GM21447 (cell line): Measurements from ENCODE around the gene B3GAT1.

Source experiments
- ATAC-seq: cut with Tn5 transposase; IDR thresholded peaks from one replicate; pipeline ENCODE4 v1.9.1; 2021; ENCODE audit not compliant: unreplicated experiment

B3GAT1 gene

GRCh38 chr11:134441706-134442105, 29.7 kb upstream of the B3GAT1 start:
- no peak for ATAC-seq

GRCh38 chr11:134441281-134441680, 29.2 kb upstream of the B3GAT1 start:
- ATAC-seq, result no peak

GRCh38 chr11:134440851-134441250, 28.8 kb upstream of the B3GAT1 start:
- no peak for ATAC-seq

- ATAC-seq, result no peak
Observed at GRCh38 chr11:134438542-134439537, 26.8 kb upstream of the B3GAT1 start.

- no peak for ATAC-seq
Observed at GRCh38 chr11:134437821-134438220, 25.8 kb upstream of the B3GAT1 start.

GRCh38 chr11:134436781-134437180, 24.7 kb upstream of the B3GAT1 start:
- ATAC-seq, result no peak

- no peak for ATAC-seq
Observed at GRCh38 chr11:134433806-134434205, 21.8 kb upstream of the B3GAT1 start.

GRCh38 chr11:134433251-134433650, 21.2 kb upstream of the B3GAT1 start:
- no peak for ATAC-seq

- no peak for ATAC-seq
Observed at GRCh38 chr11:134432776-134433175, 20.7 kb upstream of the B3GAT1 start.

- ATAC-seq, result no peak
Observed at GRCh38 chr11:134429106-134429505, 17.1 kb upstream of the B3GAT1 start.

GRCh38 chr11:134425816-134426536, 13.9 kb upstream of the B3GAT1 start:
- ATAC-seq, result no peak

GRCh38 chr11:134425413-134425812, 13.4 kb upstream of the B3GAT1 start:
- no peak for ATAC-seq

- no peak for ATAC-seq
Observed at GRCh38 chr11:134423106-134423505, 11.1 kb upstream of the B3GAT1 start.

- ATAC-seq, result no peak
Observed at GRCh38 chr11:134417871-134418840, 6.1 kb upstream of the B3GAT1 start.

GRCh38 chr11:134416726-134417125, 4.7 kb upstream of the B3GAT1 start:
- no peak for ATAC-seq

- no peak for ATAC-seq
Observed at GRCh38 chr11:134414766-134415765, 3.0 kb upstream of the B3GAT1 start.

- ATAC-seq, result no peak
Observed at GRCh38 chr11:134413826-134414731, 2.0 kb upstream of the B3GAT1 start.

- no peak for ATAC-seq
Observed at GRCh38 chr11:134413043-134413825, 1.2 kb upstream of the B3GAT1 start.
